Transverse colon (tissue), 4 donors: ENCODE data around the gene EPHA8.

ENCODE experiments used
- EP300 ChIP-seq: sonication (generic); formaldehyde crosslinking; IDR thresholded peaks from one replicate; pipeline ENCODE4 v1.6.1; 2017; ENCODE audit warnings: antibody characterized with exemption, low read depth
- POLR2A ChIP-seq: fragments of 450-650 bp; IDR thresholded peaks from one replicate; pipeline ENCODE4 v1.6.1; 2016; ENCODE audit warnings: antibody characterized with exemption, mild to moderate bottlenecking, moderate library complexity
- POLR2AphosphoS5 ChIP-seq, 3 donors: sonication (generic); formaldehyde crosslinking; IDR thresholded peaks; one replicate each; pipeline ENCODE4 v1.6.1; 2016; ENCODE audit warnings: antibody characterized with exemption in 3 of 3
- TF ChIP-seq, protein P1 (sequence below), 5 experiments: fragments of 200-600 bp in 3 of 5; fragments of 450-650 bp in 2 of 5; sonication (generic) in 3 of 5; IDR thresholded peaks; 1 replicate in 2 of 5; 2 replicates in 3 of 5; pipeline ENCODE4 v1.5.1; 2016 to 2017; ENCODE audit warnings: antibody characterized with exemption in 5 of 5, inconsistent platforms in 3 of 5, mild to moderate bottlenecking in 2 of 5, moderate library complexity in 1 of 5

- TF ChIP-seq, protein P1, sequence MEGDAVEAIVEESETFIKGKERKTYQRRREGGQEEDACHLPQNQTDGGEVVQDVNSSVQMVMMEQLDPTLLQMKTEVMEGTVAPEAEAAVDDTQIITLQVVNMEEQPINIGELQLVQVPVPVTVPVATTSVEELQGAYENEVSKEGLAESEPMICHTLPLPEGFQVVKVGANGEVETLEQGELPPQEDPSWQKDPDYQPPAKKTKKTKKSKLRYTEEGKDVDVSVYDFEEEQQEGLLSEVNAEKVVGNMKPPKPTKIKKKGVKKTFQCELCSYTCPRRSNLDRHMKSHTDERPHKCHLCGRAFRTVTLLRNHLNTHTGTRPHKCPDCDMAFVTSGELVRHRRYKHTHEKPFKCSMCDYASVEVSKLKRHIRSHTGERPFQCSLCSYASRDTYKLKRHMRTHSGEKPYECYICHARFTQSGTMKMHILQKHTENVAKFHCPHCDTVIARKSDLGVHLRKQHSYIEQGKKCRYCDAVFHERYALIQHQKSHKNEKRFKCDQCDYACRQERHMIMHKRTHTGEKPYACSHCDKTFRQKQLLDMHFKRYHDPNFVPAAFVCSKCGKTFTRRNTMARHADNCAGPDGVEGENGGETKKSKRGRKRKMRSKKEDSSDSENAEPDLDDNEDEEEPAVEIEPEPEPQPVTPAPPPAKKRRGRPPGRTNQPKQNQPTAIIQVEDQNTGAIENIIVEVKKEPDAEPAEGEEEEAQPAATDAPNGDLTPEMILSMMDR (IDR thresholded peaks at IDR 0.05), result no peak
- no peak for TF ChIP-seq POLR2A
- no peak for TF ChIP-seq POLR2AphosphoS5 (IDR thresholded peaks at IDR 0.05)
- no peak for TF ChIP-seq EP300
These were observed 15.6 kb downstream of the EPHA8 start for GRCh38 chr1:22578732-22579361.
